ENCODE measurements around the gene SLC1A3.

Gene SLC1A3

DNA sequence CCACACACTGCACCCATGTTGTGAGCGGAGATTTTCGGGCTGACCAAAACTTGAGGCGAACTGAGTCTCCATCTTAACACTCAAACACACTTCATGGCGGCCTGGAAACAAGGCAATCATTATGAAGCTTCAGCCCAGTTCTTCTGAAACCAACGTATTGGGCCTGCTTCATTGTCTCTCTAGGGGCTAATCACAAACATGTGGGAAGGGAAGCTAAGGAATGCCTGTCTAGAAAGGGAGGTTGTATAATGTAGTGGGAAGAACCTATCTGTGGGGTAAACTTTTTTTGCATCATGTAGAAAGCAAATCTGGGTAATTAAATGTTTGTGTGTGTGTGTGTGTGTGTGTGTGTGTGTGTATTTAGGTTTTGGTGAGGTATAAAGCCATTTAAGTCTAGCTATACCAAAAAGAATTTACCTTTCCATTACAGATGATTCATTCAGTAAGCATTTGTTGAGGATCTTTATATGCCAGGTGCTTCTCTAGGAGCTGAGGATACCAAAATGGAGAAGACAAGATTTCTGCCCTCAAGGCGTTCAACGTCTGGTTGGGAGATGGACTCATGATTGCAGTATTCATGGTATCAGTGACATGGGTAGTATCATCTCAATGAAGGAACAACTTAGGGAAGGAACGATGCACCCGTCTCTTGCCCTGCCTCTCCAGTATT is 29.4 kb downstream of the SLC1A3 start:
- no peak for TF ChIP-seq ZFP3 (CRISPR knock-in tag; IDR thresholded peaks at IDR 0.05)
- TF ChIP-seq GLIS3 (CRISPR knock-in tag; IDR thresholded peaks at IDR 0.05): no peak
- no peak for TF ChIP-seq TCF4 (CRISPR knock-in tag; IDR thresholded peaks at IDR 0.05; ENCODE audit: borderline replicate concordance)
- TF ChIP-seq SNAI2 (CRISPR knock-in tag; IDR thresholded peaks at IDR 0.05): no peak
- no peak for TF ChIP-seq TOX (CRISPR knock-in tag; IDR thresholded peaks at IDR 0.05; ENCODE audit: borderline replicate concordance)
- no peak for TF ChIP-seq ZNF70 (CRISPR knock-in tag; IDR thresholded peaks at IDR 0.05)
- TF ChIP-seq, protein P1, sequence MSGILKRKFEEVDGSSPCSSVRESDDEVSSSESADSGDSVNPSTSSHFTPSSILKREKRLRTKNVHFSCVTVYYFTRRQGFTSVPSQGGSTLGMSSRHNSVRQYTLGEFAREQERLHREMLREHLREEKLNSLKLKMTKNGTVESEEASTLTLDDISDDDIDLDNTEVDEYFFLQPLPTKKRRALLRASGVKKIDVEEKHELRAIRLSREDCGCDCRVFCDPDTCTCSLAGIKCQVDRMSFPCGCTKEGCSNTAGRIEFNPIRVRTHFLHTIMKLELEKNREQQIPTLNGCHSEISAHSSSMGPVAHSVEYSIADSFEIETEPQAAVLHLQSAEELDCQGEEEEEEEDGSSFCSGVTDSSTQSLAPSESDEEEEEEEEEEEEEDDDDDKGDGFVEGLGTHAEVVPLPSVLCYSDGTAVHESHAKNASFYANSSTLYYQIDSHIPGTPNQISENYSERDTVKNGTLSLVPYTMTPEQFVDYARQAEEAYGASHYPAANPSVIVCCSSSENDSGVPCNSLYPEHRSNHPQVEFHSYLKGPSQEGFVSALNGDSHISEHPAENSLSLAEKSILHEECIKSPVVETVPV (CRISPR knock-in tag; IDR thresholded peaks at IDR 0.05): no peak
- no peak for TF ChIP-seq ZNF8 (CRISPR knock-in tag; IDR thresholded peaks at IDR 0.05)
- TF ChIP-seq, protein P2, sequence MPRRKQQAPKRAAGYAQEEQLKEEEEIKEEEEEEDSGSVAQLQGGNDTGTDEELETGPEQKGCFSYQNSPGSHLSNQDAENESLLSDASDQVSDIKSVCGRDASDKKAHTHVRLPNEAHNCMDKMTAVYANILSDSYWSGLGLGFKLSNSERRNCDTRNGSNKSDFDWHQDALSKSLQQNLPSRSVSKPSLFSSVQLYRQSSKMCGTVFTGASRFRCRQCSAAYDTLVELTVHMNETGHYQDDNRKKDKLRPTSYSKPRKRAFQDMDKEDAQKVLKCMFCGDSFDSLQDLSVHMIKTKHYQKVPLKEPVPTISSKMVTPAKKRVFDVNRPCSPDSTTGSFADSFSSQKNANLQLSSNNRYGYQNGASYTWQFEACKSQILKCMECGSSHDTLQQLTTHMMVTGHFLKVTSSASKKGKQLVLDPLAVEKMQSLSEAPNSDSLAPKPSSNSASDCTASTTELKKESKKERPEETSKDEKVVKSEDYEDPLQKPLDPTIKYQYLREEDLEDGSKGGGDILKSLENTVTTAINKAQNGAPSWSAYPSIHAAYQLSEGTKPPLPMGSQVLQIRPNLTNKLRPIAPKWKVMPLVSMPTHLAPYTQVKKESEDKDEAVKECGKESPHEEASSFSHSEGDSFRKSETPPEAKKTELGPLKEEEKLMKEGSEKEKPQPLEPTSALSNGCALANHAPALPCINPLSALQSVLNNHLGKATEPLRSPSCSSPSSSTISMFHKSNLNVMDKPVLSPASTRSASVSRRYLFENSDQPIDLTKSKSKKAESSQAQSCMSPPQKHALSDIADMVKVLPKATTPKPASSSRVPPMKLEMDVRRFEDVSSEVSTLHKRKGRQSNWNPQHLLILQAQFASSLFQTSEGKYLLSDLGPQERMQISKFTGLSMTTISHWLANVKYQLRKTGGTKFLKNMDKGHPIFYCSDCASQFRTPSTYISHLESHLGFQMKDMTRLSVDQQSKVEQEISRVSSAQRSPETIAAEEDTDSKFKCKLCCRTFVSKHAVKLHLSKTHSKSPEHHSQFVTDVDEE (CRISPR knock-in tag; IDR thresholded peaks at IDR 0.05): no peak
- no peak for TF ChIP-seq ARNTL (CRISPR knock-in tag; IDR thresholded peaks at IDR 0.05; ENCODE audit: borderline replicate concordance, low read depth)
- TF ChIP-seq ZNF565 (CRISPR knock-in tag; conservative IDR thresholded peaks at IDR 0.05; ENCODE audit: low read depth): no peak
- no peak for ATAC-seq

DNA sequence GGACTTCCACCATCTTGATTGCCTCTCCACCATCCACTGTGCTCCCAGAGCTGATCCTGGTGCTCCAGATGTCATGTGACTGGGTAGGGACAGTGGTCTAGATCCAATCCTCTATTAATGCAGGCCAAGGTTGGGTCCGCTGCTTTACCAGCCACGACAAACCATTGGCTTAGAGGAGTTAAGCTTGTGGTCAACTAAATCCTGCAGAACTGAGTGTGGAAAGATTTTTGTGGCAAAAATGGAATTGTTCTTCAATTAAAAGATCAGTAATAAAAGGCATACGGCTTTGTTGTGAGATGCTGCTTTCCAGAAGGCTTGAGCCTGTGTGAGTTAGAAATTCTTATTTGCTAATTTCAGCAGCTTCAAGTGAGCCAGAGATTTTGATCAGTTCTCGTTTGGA is 30.7 kb downstream of the SLC1A3 start:
- TF ChIP-seq BACH2 (CRISPR knock-in tag; IDR thresholded peaks at IDR 0.05; ENCODE audit: borderline replicate concordance) (no peak), ZNF70 (CRISPR knock-in tag; IDR thresholded peaks at IDR 0.05) (no peak), ZNF565 (CRISPR knock-in tag; conservative IDR thresholded peaks at IDR 0.05; ENCODE audit: low read depth) (no peak), ZFP3 (CRISPR knock-in tag; IDR thresholded peaks at IDR 0.05) (no peak), ZC3H10 (CRISPR knock-in tag; IDR thresholded peaks at IDR 0.05) (no peak), OSR1 (CRISPR knock-in tag; IDR thresholded peaks at IDR 0.05) (no peak)
- TF ChIP-seq, protein P3, sequence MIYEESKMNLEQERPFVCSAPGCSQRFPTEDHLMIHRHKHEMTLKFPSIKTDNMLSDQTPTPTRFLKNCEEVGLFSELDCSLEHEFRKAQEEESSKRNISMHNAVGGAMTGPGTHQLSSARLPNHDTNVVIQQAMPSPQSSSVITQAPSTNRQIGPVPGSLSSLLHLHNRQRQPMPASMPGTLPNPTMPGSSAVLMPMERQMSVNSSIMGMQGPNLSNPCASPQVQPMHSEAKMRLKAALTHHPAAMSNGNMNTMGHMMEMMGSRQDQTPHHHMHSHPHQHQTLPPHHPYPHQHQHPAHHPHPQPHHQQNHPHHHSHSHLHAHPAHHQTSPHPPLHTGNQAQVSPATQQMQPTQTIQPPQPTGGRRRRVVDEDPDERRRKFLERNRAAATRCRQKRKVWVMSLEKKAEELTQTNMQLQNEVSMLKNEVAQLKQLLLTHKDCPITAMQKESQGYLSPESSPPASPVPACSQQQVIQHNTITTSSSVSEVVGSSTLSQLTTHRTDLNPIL (CRISPR knock-in tag; IDR thresholded peaks at IDR 0.05; ENCODE audit: low read depth): no peak
- ATAC-seq: no peak

DNA sequence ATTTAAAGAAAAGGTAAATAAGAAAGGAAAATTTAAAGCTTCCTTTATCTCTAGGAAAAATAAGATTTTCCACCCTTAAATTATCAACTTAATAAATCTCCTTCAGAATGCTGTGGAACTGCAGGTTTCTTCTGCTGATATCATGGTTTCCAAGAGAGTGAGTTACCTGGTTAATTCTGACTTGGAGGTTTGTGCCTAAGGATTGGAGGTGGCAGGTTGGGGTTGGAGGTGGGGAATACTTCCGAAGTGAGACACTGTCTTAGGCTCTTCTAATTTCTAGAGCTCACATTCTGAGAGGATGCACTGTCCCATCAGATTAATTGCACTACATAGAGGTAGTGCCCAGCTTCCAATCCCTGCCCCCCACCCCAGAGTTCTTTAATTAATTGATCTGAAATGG is 31.1 kb downstream of the SLC1A3 start:
- TF ChIP-seq TCF4 (CRISPR knock-in tag; IDR thresholded peaks at IDR 0.05; ENCODE audit: borderline replicate concordance): no peak
- TF ChIP-seq CSDC2 (CRISPR knock-in tag; IDR thresholded peaks at IDR 0.05): no peak
- TF ChIP-seq, protein P4, sequence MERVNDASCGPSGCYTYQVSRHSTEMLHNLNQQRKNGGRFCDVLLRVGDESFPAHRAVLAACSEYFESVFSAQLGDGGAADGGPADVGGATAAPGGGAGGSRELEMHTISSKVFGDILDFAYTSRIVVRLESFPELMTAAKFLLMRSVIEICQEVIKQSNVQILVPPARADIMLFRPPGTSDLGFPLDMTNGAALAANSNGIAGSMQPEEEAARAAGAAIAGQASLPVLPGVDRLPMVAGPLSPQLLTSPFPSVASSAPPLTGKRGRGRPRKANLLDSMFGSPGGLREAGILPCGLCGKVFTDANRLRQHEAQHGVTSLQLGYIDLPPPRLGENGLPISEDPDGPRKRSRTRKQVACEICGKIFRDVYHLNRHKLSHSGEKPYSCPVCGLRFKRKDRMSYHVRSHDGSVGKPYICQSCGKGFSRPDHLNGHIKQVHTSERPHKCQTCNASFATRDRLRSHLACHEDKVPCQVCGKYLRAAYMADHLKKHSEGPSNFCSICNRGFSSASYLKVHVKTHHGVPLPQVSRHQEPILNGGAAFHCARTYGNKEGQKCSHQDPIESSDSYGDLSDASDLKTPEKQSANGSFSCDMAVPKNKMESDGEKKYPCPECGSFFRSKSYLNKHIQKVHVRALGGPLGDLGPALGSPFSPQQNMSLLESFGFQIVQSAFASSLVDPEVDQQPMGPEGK (CRISPR knock-in tag; IDR thresholded peaks at IDR 0.05; ENCODE audit: borderline replicate concordance): no peak
- no peak for TF ChIP-seq RARB (CRISPR knock-in tag; IDR thresholded peaks at IDR 0.05)
- TF ChIP-seq ARNTL (CRISPR knock-in tag; IDR thresholded peaks at IDR 0.05; ENCODE audit: borderline replicate concordance, low read depth): no peak
- TF ChIP-seq GLIS3 (CRISPR knock-in tag; IDR thresholded peaks at IDR 0.05): no peak
- no peak for TF ChIP-seq ZC3H10 (CRISPR knock-in tag; IDR thresholded peaks at IDR 0.05)
- ATAC-seq: no peak

DNA sequence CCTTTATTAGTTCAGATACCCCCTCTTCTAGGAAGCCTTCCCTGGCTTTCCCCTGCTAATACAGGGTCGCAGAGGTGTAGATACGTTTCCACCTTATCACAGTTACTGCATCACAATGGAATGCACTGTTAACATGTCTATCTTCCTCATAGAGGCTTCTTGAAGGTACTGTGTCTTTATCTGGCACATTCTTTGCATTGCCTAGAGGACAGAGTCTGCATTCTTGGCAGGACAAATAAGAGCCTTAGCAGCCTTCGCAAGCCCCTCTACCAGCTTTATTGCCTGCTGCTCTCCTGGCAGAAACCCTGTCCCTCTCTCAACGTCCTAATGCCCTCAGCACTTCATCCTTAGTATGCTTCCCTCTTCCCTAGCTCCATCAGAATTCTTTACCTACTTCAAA is 31.6 kb downstream of the SLC1A3 start:
- ATAC-seq: no peak
- TF ChIP-seq, protein P4 (CRISPR knock-in tag; IDR thresholded peaks at IDR 0.05; ENCODE audit: borderline replicate concordance): no peak
- TF ChIP-seq ZNF8 (CRISPR knock-in tag; IDR thresholded peaks at IDR 0.05) (no peak), BACH2 (CRISPR knock-in tag; IDR thresholded peaks at IDR 0.05; ENCODE audit: borderline replicate concordance) (no peak), TCF4 (CRISPR knock-in tag; IDR thresholded peaks at IDR 0.05; ENCODE audit: borderline replicate concordance) (no peak), ESRRG (CRISPR knock-in tag; IDR thresholded peaks at IDR 0.05) (no peak), SNAI2 (CRISPR knock-in tag; IDR thresholded peaks at IDR 0.05) (no peak), PPARA (CRISPR knock-in tag; IDR thresholded peaks at IDR 0.05; ENCODE audit: borderline replicate concordance) (no peak), ZC3H10 (CRISPR knock-in tag; IDR thresholded peaks at IDR 0.05) (no peak), ZNF565 (CRISPR knock-in tag; conservative IDR thresholded peaks at IDR 0.05; ENCODE audit: low read depth) (no peak), ARNTL (CRISPR knock-in tag; IDR thresholded peaks at IDR 0.05; ENCODE audit: borderline replicate concordance, low read depth) (no peak), TOX (CRISPR knock-in tag; IDR thresholded peaks at IDR 0.05; ENCODE audit: borderline replicate concordance) (no peak)
- TF ChIP-seq, protein P2 (CRISPR knock-in tag; IDR thresholded peaks at IDR 0.05): no peak
- TF ChIP-seq, protein P3 (CRISPR knock-in tag; IDR thresholded peaks at IDR 0.05; ENCODE audit: low read depth): no peak

Data from SK-N-SH treated with all-trans-retinoic acid at 6 μM for 48 hours (cell line).